D721Med (cell line): ENCODE data around the gene GOLM1.
"Not testable (repeated sequence)": the region's sequence is repeated elsewhere in the genome, so short reads cannot be mapped to it uniquely, and the experiment has no call there.

Experiments used
- DNase-seq: peaks from one replicate; pipeline ENCODE4 v3.0.0; 2011; ENCODE audit warnings: low spot score; ENCODE audit not compliant: insufficient read length
- FAIRE-seq: peaks from 2 replicates; lab custom pipeline; 2011; peaks lifted over from hg19 to GRCh38; lab: Jason Lieb, UNC
- TF ChIP-seq, protein P1 (sequence below): IDR thresholded peaks from 2 replicates; pipeline ENCODE4 v1.5.1; 2012; ENCODE audit warnings: mild to moderate bottlenecking, control low read depth; ENCODE audit not compliant: insufficient read depth; ENCODE audit errors: missing control alignments

GOLM1 gene

GRCh38 chr9:86054695-86055094, 44.7 kb downstream of the GOLM1 start:
- DNase-seq (no peak), FAIRE-seq (no peak)
- TF ChIP-seq, protein P1, sequence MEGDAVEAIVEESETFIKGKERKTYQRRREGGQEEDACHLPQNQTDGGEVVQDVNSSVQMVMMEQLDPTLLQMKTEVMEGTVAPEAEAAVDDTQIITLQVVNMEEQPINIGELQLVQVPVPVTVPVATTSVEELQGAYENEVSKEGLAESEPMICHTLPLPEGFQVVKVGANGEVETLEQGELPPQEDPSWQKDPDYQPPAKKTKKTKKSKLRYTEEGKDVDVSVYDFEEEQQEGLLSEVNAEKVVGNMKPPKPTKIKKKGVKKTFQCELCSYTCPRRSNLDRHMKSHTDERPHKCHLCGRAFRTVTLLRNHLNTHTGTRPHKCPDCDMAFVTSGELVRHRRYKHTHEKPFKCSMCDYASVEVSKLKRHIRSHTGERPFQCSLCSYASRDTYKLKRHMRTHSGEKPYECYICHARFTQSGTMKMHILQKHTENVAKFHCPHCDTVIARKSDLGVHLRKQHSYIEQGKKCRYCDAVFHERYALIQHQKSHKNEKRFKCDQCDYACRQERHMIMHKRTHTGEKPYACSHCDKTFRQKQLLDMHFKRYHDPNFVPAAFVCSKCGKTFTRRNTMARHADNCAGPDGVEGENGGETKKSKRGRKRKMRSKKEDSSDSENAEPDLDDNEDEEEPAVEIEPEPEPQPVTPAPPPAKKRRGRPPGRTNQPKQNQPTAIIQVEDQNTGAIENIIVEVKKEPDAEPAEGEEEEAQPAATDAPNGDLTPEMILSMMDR, result no peak

GRCh38 chr9:86052556-86053468, 46.5 kb downstream of the GOLM1 start:
- TF ChIP-seq, protein P1, result no peak
- FAIRE-seq, result no peak
- DNase-seq, result no peak

DNA sequence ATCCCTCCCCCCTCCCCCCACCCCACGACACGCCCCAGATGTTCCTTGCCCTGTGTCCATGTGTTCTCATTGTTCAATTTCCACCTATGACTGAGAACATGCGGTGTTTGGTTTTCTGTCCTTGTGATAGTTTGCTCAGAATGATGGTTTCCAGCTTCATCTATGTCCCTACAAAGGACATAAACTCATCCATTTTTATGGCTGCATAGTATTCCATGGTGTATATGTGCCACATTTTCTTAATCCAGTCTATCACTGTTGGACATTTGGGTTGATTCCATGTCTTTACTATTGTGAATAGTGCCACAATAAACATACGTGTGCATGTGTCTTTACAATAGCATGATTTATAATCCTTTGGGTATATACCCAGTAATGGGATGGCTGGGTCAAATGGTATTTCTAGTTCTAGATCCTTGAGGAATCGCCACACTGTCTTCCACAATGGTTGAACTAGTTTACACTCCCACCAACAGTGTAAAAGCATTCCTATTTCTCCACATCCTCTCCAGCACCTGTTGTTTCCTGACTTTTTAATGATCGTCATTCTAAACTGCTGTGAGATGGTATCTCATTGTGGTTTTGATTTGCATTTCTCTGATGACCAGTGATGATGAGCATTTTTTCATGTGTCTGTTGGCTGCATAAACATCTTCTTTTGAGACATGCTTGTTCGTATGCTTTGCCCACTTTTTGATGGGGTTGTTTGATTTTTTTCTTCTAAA, 51.2 kb downstream of the GOLM1 start:
- not testable (repeated sequence) for FAIRE-seq, DNase-seq

- DNase-seq, result no peak
- TF ChIP-seq, protein P1, result no peak
- no peak for FAIRE-seq
Measured at GRCh38 chr9:86047361-86047760, 52.0 kb downstream of the GOLM1 start.

DNA sequence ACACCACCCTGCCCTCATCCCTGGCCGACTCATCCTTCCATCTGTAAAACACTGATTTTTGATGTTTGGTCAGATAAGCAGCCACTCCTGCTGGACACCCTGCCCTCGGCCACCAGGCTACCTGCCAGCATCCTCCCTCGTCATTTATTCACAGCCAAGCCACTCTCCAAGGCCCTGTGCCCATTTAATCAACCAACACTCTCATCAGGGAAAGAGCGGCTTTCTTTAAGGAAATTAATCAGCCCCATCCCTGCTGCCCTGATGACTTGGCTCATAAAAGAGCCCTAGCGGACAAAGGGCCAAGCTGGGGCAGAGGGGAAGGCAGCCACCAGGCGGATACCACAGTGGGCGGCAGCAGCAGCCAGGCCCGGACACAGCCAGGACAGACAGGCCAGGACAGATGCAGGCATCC, 52.4 kb downstream of the GOLM1 start:
- TF ChIP-seq, protein P1, result no peak
- no peak for DNase-seq
- no peak for FAIRE-seq

DNA sequence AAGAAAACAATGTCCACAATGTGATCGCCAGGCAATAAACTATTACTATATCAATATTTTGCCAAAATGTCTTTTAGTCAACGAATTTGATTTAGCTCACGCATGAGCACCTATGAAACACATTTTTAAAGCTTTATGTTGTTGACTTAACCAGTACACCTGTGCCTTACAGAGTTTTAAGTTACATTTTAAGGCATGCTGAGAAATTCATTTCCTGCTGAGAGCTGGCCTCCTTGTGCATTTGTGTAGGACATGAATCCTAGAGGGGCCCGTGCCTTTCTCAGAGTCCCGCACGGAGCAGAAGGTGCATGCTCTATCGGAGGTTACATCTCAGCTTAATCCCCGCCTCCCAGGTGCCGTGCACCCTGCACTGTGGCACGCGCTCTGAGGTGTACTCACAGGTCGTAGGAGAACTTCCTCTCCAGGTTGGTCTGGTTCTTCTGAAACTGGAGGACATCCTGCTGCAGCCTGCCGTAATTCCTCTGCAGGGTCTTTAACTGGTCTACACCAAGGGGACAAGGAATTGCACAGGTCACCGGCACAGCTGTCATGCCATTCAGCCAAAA, 53.2 kb downstream of the GOLM1 start:
- TF ChIP-seq, protein P1, result no peak
- DNase-seq (no peak), FAIRE-seq (no peak)

- FAIRE-seq, result no peak
- TF ChIP-seq, protein P1, result no peak
- DNase-seq, result no peak
Measured at GRCh38 chr9:86045654-86046053, 53.7 kb downstream of the GOLM1 start.
